ENCODE data around the gene BRIP1. TPM values are rescaled to one million over a fixed set of nuclear protein-coding genes. Genes with fewer than 3 reads are reported as not detected.

Gene BRIP1
- total and polyA plus RNA-seq, 2 experiments from 2014 or later = 8.0 to 23.1 TPM

- Mint-ChIP-seq H3K9me3 (peaks cover 9% of the 10 kb centered on the region; the same call in 2 of the 3 replicates), H3K4me3 (no peak overlapping the region), H3K4me1 (no peaks in the 10 kb centered on the region), H3K27me3 (ENCODE audit: insufficient read depth, low read depth, poor library complexity) (peaks cover 2% of the 10 kb centered on the region), H3K27ac (no peak overlapping the region), H3K36me3 (ENCODE audit: low read depth) (peaks cover 33% of the 10 kb centered on the region)
- no peaks in the 10 kb centered on the region for H3F3A ChIP-seq (replicated peaks; ENCODE audit: low read depth)
- DNase-seq (ENCODE audit: low spot score) = no peak
- H3K4me1 ChIP-seq (ENCODE audit: insufficient read depth) = no peaks in the 10 kb centered on the region
- ATAC-seq = no peak
- no peaks in the 10 kb centered on the region for H3K9me2 ChIP-seq (ENCODE audit: insufficient read depth)
- no peak overlapping the region for H3K27ac ChIP-seq (ENCODE audit: low read depth)
- no peak overlapping the region for H3K4me2 ChIP-seq
- H3K4me3 ChIP-seq = no peak overlapping the region
- H2AFZ ChIP-seq = no peak overlapping the region
- H3K79me2 ChIP-seq (replicated peaks; ENCODE audit: insufficient read depth) = no peaks in the 10 kb centered on the region
- H4K20me1 ChIP-seq (replicated peaks; ENCODE audit: insufficient read depth) = no peaks in the 10 kb centered on the region
- TF ChIP-seq POLR2AphosphoS5 (IDR thresholded peaks at IDR 0.05; ENCODE audit: low read depth) = no peak
- no peak for TF ChIP-seq ETS1 (IDR thresholded peaks at IDR 0.05)
- TF ChIP-seq STAT1 (IDR thresholded peaks at IDR 0.05; ENCODE audit: unreplicated experiment) = no peak
- TF ChIP-seq EZH2phosphoT487 (IDR thresholded peaks at IDR 0.05; ENCODE audit: unreplicated experiment) = no peak
- TF ChIP-seq EZH2 (IDR thresholded peaks at IDR 0.05; ENCODE audit: low read depth, unreplicated experiment) = no peak
- TF ChIP-seq NANOG (IDR thresholded peaks at IDR 0.05; ENCODE audit: borderline replicate concordance) = no peak
- TF ChIP-seq ZNF331 (CRISPR knock-in tag; IDR thresholded peaks at IDR 0.05; ENCODE audit: low read depth) = no peak
- no peak for TF ChIP-seq CTCF (conservative IDR thresholded peaks at IDR 0.05; ENCODE audit: low read depth in 2 of 2)
- no peak for TF ChIP-seq JUNB (IDR thresholded peaks at IDR 0.05; ENCODE audit: unreplicated experiment)
- no peak for TF ChIP-seq ZNF114 (CRISPR knock-in tag; IDR thresholded peaks at IDR 0.05)
- TF ChIP-seq REST (IDR thresholded peaks at IDR 0.05; ENCODE audit: unreplicated experiment) = no peak
- TF ChIP-seq CREB1 (CRISPR knock-in tag; IDR thresholded peaks at IDR 0.05; ENCODE audit: low read depth) = no peak
- TF ChIP-seq ZNF462 (CRISPR knock-in tag; IDR thresholded peaks at IDR 0.05) = no peak
- H3K27me3 ChIP-seq (ENCODE audit: insufficient read depth) = no peaks in the 10 kb centered on the region
- H3K36me3 ChIP-seq (ENCODE audit: insufficient read depth) = peaks cover 10% of the 10 kb centered on the region; the same call in 1 of the 2 replicates
These were observed 152.8 kb downstream of the BRIP1 start for GRCh38 chr17:61710546-61710945.

Data from GM23338 (cell line).